Measurements from ENCODE around the gene PRPF18. TPM values are rescaled to one million over a fixed set of nuclear protein-coding genes. Genes with fewer than 3 reads are reported as not detected.

The PRPF18 gene
- total and polyA plus RNA-seq, 5 experiments from 2014 or later, result 31.9 to 41.5 (median 38.1) TPM

Other genes starting within 250 kb of the PRPF18 start
- gene SEPHS1, start 238.7 kb upstream of the PRPF18 start, total RNA-seq, result 10 to 100 TPM; 32.7 to 42.7 TPM
- 10 to 100 TPM; 17.7 to 22.5 (median 21.9) TPM for gene SEPHS1, start 238.7 kb upstream of the PRPF18 start, polyA plus RNA-seq
- not detected for gene BEND7, start 58.0 kb upstream of the PRPF18 start, total RNA-seq
- not detected for gene BEND7, start 58.0 kb upstream of the PRPF18 start, polyA plus RNA-seq

All from naive thymus-derived CD8-positive, alpha-beta T cell (primary cell).